SH-SY5Y (cell line): ENCODE results near the gene DPP6.

Experiments
- GATA2 ChIP-seq: IDR thresholded peaks from 2 replicates; pipeline ENCODE4 v1.6.1; 2011; ENCODE audit warnings: mild to moderate bottlenecking, low read depth, low read length
- GATA3 ChIP-seq: IDR thresholded peaks from 2 replicates; pipeline ENCODE4 v1.6.1; 2011; ENCODE audit warnings: low read depth, mild to moderate bottlenecking, low read length, moderate library complexity

- TF ChIP-seq GATA3: no peak
- TF ChIP-seq GATA2: no peak
These were observed 805.0 kb downstream of the DPP6 start for GRCh38 chr7:154857240-154857639.
